Fibroblast of lung (primary cell): ENCODE results near the gene RNF123.

Source experiments
- CTCF ChIP-seq, 2 donors: IDR thresholded peaks in 1 of 2; conservative IDR thresholded peaks in 1 of 2; 1 replicate in 1 of 2; 2 replicates in 1 of 2; pipeline ENCODE4 v1.5.1; 2011 to 2012; ENCODE audit warnings: low read length in 2 of 2, control low read depth in 1 of 2, inconsistent platforms in 1 of 2, low read depth in 1 of 2, mild to moderate bottlenecking in 1 of 2
- EZH2 ChIP-seq: IDR thresholded peaks from 2 replicates; pipeline ENCODE4 v1.5.1; 2012; ENCODE audit warnings: low read length, control low read depth, mild to moderate bottlenecking; ENCODE audit errors: missing control alignments

DNA sequence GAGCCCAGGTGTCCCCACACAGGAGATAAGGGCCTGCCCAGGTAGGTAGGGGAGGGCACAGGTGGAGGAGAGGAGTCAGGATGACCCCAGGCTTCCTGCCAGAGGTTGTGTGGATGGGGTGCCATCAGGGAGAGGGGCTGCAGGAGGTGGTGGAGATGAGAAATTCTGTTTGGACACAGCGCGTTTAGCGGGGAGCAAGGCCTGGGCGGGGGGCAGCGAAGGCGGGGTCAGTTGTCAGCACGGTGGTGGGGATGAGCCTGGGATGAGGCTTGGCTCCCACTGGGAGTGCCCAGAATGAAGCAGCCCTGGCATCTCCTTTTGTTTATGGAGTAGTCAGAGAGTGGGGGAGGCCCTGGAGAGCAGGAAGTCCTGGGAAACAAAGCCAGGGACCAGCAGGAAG is 14.6 kb downstream of the RNF123 start:
- no peak for TF ChIP-seq CTCF (conservative IDR thresholded peaks at IDR 0.05 in 1 of 2, IDR thresholded peaks at IDR 0.05 in 1 of 2; ENCODE audit: low read depth in 1 of 2, low read length in 2 of 2)
- no peak for TF ChIP-seq EZH2
